GM12891 (cell line): Measurements from ENCODE around the gene RIN3.
A peak's percentile ranks its signal among the peaks of the same experiment; 100 is the strongest.
"Not testable (repeated sequence)": the region's sequence is repeated elsewhere in the genome, so short reads cannot be mapped to it uniquely, and the experiment has no call there.

Source experiments
- DNase-seq: peaks from one replicate; pipeline ENCODE4 v3.0.0; 2011; ENCODE audit warnings: low spot score; ENCODE audit not compliant: insufficient read length
- FAIRE-seq: peaks from 2 replicates; lab custom pipeline; 2011; peaks lifted over from hg19 to GRCh38; lab: Jason Lieb, UNC
- PAX5 ChIP-seq: IDR thresholded peaks from 2 replicates; pipeline ENCODE4 v1.6.1; 2011; ENCODE audit warnings: low read length, moderate library complexity, mild to moderate bottlenecking; ENCODE audit not compliant: insufficient read depth, severe bottlenecking
- POLR2A ChIP-seq: IDR thresholded peaks from 2 replicates; pipeline ENCODE4 v1.6.1; 2011; ENCODE audit warnings: low read depth, low read length, control low read depth
- POLR2AphosphoS5 ChIP-seq: IDR thresholded peaks from 2 replicates; pipeline ENCODE4 v1.6.1; 2011; ENCODE audit warnings: low read depth, low read length, control low read depth
- POU2F2 ChIP-seq: IDR thresholded peaks from 2 replicates; pipeline ENCODE4 v1.6.1; 2011; ENCODE audit warnings: low read depth, mild to moderate bottlenecking, control low read depth, low read length, moderate library complexity
- SPI1 ChIP-seq: IDR thresholded peaks from 2 replicates; pipeline ENCODE4 v1.6.1; 2011; ENCODE audit warnings: low read depth, low read length, control low read depth
- TAF1 ChIP-seq: IDR thresholded peaks from 2 replicates; pipeline ENCODE4 v1.6.1; 2011; ENCODE audit warnings: low read depth, low read length, control low read depth

RIN3 gene

GRCh38 chr14:92632546-92633273 is 119.1 kb downstream of the RIN3 start:
- no peak for FAIRE-seq
- no peak for TF ChIP-seq PAX5
- no peak for TF ChIP-seq POU2F2
- TF ChIP-seq POLR2AphosphoS5: no peak
- no peak for TF ChIP-seq SPI1
- no peak for TF ChIP-seq POLR2A
- no peak for TF ChIP-seq TAF1
- no peak for DNase-seq

GRCh38 chr14:92633274-92633616 is 119.7 kb downstream of the RIN3 start:
- FAIRE-seq (no peak), DNase-seq (no peak)
- TF ChIP-seq POLR2AphosphoS5 (no peak), POLR2A (no peak), TAF1 (no peak), SPI1 (no peak), PAX5 (no peak), POU2F2 (no peak)

- FAIRE-seq (no peak), DNase-seq (no peak)
- no peak for TF ChIP-seq POLR2AphosphoS5
- TF ChIP-seq POLR2A: no peak
- TF ChIP-seq PAX5: no peak
- no peak for TF ChIP-seq POU2F2
- no peak for TF ChIP-seq TAF1
- no peak for TF ChIP-seq SPI1
Observed at GRCh38 chr14:92633724-92634123, 120.1 kb downstream of the RIN3 start.

- TF ChIP-seq PAX5 (no peak), SPI1 (no peak), TAF1 (no peak), POLR2AphosphoS5 (no peak), POU2F2 (no peak), POLR2A (no peak)
- FAIRE-seq (no peak), DNase-seq (no peak)
Observed at GRCh38 chr14:92635031-92635430, 121.5 kb downstream of the RIN3 start.

- no peak for TF ChIP-seq POLR2A
- no peak for TF ChIP-seq PAX5
- TF ChIP-seq SPI1: no peak
- TF ChIP-seq TAF1: no peak
- no peak for TF ChIP-seq POU2F2
- TF ChIP-seq POLR2AphosphoS5: no peak
- DNase-seq: no peak
- no peak for FAIRE-seq
Observed at GRCh38 chr14:92635896-92636295, 122.3 kb downstream of the RIN3 start.

GRCh38 chr14:92637228-92637627 is 123.6 kb downstream of the RIN3 start:
- DNase-seq: no peak
- no peak for FAIRE-seq
- no peak for TF ChIP-seq POU2F2
- no peak for TF ChIP-seq PAX5
- TF ChIP-seq TAF1: no peak
- no peak for TF ChIP-seq SPI1
- no peak for TF ChIP-seq POLR2A
- TF ChIP-seq POLR2AphosphoS5: no peak

- TF ChIP-seq TAF1 (no peak), POU2F2 (no peak), POLR2A (no peak), SPI1 (no peak), POLR2AphosphoS5 (no peak), PAX5 (no peak)
- no peak for FAIRE-seq
Observed at GRCh38 chr14:92637864-92638263, 124.3 kb downstream of the RIN3 start.

GRCh38 chr14:92638266-92638665 is 124.7 kb downstream of the RIN3 start:
- FAIRE-seq: no peak
- no peak for DNase-seq
- no peak for TF ChIP-seq POLR2AphosphoS5
- no peak for TF ChIP-seq SPI1
- no peak for TF ChIP-seq POU2F2
- no peak for TF ChIP-seq TAF1
- no peak for TF ChIP-seq POLR2A
- TF ChIP-seq PAX5: no peak

More at GRCh38 chr14:92637864-92638263, 124.3 kb downstream of the RIN3 start:
- DNase-seq: no peak

- TF ChIP-seq POU2F2 (no peak), POLR2AphosphoS5 (no peak), PAX5 (no peak), SPI1 (no peak), POLR2A (no peak), TAF1 (no peak)
- no peak for FAIRE-seq
- DNase-seq: no peak
Observed at GRCh38 chr14:92638904-92639303, 125.3 kb downstream of the RIN3 start.

- FAIRE-seq: peak; percentile 62
- not testable (repeated sequence) for DNase-seq
Observed at GRCh38 chr14:92639472-92640117, 126.0 kb downstream of the RIN3 start.
